NCI-H1694 treated with DMSO at 0.1 percent for 48 hours (cell line): Measurements from ENCODE around the gene TLCD3A.
"Not testable (repeated sequence)": the region's sequence is repeated elsewhere in the genome, so short reads cannot be mapped to it uniquely, and the experiment has no call there.

ENCODE experiments used
- DNase-seq: peaks from one replicate; lab custom pipeline; 2025; lab: John Stamatoyannopoulos, UW

TLCD3A gene

DNA sequence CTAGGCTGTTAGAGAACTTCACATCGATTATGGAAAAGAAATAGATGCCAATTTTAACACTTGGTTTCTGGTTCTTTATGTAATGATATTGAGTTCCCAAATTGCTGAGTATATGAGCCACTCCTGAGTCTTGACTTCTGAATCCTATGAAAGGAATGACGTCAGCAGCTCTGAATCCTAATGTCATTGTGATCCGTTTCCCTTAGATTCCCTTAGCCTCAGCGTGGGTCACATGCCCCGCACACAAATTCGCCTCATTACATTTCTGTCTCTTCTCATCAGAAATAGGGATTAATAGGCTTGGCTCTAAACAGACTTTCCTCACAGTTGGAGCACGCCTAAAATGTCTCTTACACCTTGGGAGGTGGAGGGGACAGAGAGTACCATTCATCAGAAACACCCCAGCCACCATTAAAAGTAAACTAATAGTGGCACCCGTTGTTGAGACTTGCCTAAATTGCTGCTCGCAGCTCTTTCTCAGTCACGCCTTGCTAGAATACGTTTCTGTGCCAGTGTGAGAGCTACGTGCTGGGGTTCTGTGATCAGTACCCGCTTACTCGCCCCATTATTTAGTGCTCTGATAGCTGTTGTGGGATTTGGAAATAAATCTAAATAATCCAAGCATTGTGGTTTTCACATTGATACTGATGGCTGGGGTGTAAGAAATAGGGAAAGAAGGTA is 56.9 kb downstream of the TLCD3A start:
- no peak for DNase-seq

DNA sequence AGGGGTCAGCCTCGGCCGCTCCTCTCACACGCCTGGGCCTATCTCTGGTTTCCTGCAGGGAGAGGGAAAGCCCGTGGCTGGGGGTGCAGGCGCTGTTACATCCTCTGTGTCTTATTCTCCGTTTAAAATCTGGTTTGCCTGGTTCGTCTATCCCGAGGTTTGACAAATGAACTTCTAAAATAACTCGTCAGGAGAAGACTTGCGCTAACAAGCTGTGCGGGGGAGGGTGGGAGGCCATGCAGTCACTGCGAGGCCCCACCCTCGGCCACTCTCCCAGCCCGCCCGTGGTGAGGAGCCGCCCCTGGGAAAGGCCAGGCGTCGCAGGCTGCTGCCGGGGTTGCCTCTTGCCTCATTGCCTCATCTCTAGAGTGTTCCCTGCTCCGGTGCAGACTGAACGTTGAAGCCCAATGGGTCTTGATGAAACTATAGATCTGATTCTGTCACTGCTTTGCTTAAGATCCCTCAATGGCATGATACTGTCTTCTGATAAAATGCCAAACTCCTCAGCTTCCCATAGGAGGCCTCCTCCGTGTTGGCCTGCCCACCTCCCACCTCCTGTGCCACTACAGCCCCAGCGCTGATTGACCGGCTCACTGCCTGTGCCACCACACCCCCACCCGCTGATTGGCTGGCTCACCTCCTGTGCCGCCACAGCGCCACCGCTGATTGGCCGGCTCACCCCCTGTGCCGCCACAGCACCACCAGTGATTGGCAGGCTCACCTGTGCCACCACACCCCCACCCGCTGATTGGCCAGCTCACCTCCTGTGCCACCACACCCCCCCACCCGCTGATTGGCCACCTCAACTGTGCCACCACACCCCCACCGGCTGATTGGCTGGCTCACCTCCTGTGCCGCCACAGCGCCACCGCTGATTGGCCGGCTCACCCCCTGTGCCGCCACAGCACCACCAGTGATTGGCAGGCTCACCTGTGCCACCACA is 57.8 kb downstream of the TLCD3A start:
- DNase-seq: not testable (repeated sequence)

DNA sequence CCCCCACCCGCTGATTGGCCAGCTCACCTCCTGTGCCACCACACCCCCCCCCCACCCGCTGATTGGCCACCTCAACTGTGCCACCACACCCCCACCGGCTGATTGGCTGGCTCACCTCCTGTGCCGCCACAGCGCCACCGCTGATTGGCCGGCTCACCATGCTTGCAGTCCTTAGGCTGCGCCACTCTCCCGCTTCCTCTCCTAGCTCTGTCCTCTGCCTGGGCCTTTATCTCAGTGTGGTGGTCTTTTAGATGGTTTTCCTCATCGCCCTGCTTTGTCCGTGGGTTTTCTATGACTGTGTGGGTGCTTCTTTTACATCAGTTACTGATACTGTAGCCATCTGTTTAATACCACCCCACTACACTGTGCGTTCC is 58.5 kb downstream of the TLCD3A start:
- not testable (repeated sequence) for DNase-seq

DNA sequence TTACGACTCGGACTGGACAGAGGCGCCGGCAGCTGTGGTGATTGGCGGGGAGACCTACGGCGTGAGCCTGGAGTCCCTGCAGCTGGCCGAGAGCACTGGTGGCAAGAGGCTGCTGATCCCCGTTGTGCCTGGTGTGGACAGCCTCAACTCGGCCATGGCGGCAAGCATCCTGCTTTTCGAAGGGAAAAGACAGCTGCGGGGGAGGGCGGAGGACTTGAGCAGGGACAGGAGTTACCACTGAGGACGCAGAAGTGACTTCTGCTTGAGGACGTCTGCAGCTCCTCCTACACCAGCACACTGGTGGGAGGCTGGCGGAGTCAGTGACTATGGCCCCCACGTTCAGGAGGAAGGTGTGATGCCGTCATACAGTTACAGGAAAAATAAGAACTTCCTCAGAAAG is 59.4 kb downstream of the TLCD3A start:
- no peak for DNase-seq

DNA sequence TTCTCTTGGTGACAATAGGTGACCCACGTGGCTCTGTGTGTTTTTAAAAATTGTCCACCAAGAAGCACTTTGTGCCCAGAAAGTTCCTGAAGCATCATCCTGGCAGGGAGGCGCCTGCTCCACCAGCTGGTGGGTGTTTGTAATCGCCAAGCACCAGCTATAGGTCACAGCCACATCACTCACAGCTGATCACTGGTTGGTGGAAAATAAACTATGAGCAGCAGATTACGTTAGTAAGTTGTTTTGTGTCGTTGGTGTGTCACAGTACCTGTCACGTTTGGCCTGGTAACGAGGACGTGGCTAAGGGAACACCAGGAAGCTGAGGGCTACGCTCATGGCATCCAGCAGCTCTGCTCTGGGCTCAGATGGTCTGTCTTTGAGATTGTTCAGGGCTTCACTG is 59.9 kb downstream of the TLCD3A start:
- no peak for DNase-seq
